ENCODE results near the gene AADAT. TPM values are rescaled to one million over a fixed set of nuclear protein-coding genes. Genes with fewer than 3 reads are reported as not detected.

AADAT gene
- total RNA-seq, 3 donors from 2014 or later (not counting 1 experiment from before 2014, with no cell fraction given): not detected

- no peaks in the 10 kb centered on the region for H3K4me1 ChIP-seq (ENCODE audit: control insufficient read depth, insufficient read depth, low read length)
- no peak overlapping the region for H3K4me3 ChIP-seq (ENCODE audit: low read length)
- H3K27ac ChIP-seq (ENCODE audit: low read length): no peak overlapping the region
- DNase-seq (no peak), ATAC-seq (no peak)
- no peaks in the 10 kb centered on the region for H3K36me3 Mint-ChIP-seq
- WGBS (ENCODE audit: insufficient coverage): 88% methylated on average over 7 of the region's 7 CpGs
- no peaks in the 10 kb centered on the region for H3K36me3 ChIP-seq (ENCODE audit: control insufficient read depth, insufficient read depth, low read length)
- H3K27ac Mint-ChIP-seq: no peak overlapping the region
- H3K4me3 Mint-ChIP-seq: no peak overlapping the region
- intact Hi-C loops (cut with micrococcal nuclease): no loop called here
- H3K9me3 Mint-ChIP-seq: no peaks in the 10 kb centered on the region
- no peaks in the 10 kb centered on the region for H3K27me3 ChIP-seq (ENCODE audit: control insufficient read depth, insufficient read depth, low read length)
- H3K4me1 Mint-ChIP-seq: no peaks in the 10 kb centered on the region
- H3K27me3 Mint-ChIP-seq (ENCODE audit: low read depth in 2 of 2): no peaks in the 10 kb centered on the region
- no peaks in the 10 kb centered on the region for H3K9me3 ChIP-seq (ENCODE audit: control insufficient read depth, insufficient read depth, low read length)
- TF ChIP-seq CTCF (IDR thresholded peaks at IDR 0.05): no peak
These were observed 51.5 kb downstream of the AADAT start for GRCh38 chr4:170038232-170038631.

- TF ChIP-seq CTCF (IDR thresholded peaks at IDR 0.05): no peak
- DNase-seq (no peak), ATAC-seq (no peak)
- Histone ChIP-seq H3K36me3 (ENCODE audit: control insufficient read depth, insufficient read depth, low read length) (no peaks in the 10 kb centered on the region), H3K4me1 (ENCODE audit: control insufficient read depth, insufficient read depth, low read length) (no peaks in the 10 kb centered on the region), H3K9me3 (ENCODE audit: control insufficient read depth, insufficient read depth, low read length) (no peaks in the 10 kb centered on the region), H3K27me3 (ENCODE audit: control insufficient read depth, insufficient read depth, low read length) (no peaks in the 10 kb centered on the region), H3K4me3 (ENCODE audit: low read length) (no peak overlapping the region), H3K27ac (ENCODE audit: low read length) (no peak overlapping the region)
- H3K27me3 Mint-ChIP-seq (ENCODE audit: low read depth in 2 of 2): no peaks in the 10 kb centered on the region
- no peaks in the 10 kb centered on the region for H3K4me1 Mint-ChIP-seq
- no peak overlapping the region for H3K27ac Mint-ChIP-seq
- 92% methylated on average over 1 of the region's 1 CpG for WGBS (ENCODE audit: insufficient coverage)
- no peaks in the 10 kb centered on the region for H3K9me3 Mint-ChIP-seq
- H3K36me3 Mint-ChIP-seq: no peaks in the 10 kb centered on the region
- intact Hi-C loops (cut with micrococcal nuclease): no loop called here
- no peak overlapping the region for H3K4me3 Mint-ChIP-seq
These were observed 52.3 kb downstream of the AADAT start for GRCh38 chr4:170037481-170037880.

- Mint-ChIP-seq H3K4me1 (no peaks in the 10 kb centered on the region), H3K36me3 (no peaks in the 10 kb centered on the region), H3K9me3 (no peaks in the 10 kb centered on the region), H3K27me3 (ENCODE audit: low read depth in 2 of 2) (peaks cover 3 to 4% of the 10 kb centered on the region in 2 donors), H3K4me3 (no peak overlapping the region), H3K27ac (no peak overlapping the region)
- no peak for ATAC-seq
- no peaks in the 10 kb centered on the region for H3K36me3 ChIP-seq (ENCODE audit: control insufficient read depth, insufficient read depth, low read length)
- DNase-seq: no peak
- TF ChIP-seq CTCF (IDR thresholded peaks at IDR 0.05): no peak
- no peaks in the 10 kb centered on the region for H3K27me3 ChIP-seq (ENCODE audit: control insufficient read depth, insufficient read depth, low read length)
- H3K27ac ChIP-seq (ENCODE audit: low read length): no peak overlapping the region
- WGBS (ENCODE audit: insufficient coverage): 100% methylated on average over 1 of the region's 3 CpGs
- no peak overlapping the region for H3K4me3 ChIP-seq (ENCODE audit: low read length)
- intact Hi-C loops (cut with micrococcal nuclease): no loop called here
- H3K4me1 ChIP-seq (ENCODE audit: control insufficient read depth, insufficient read depth, low read length): no peaks in the 10 kb centered on the region
- no peaks in the 10 kb centered on the region for H3K9me3 ChIP-seq (ENCODE audit: control insufficient read depth, insufficient read depth, low read length)
These were observed 53.9 kb downstream of the AADAT start for GRCh38 chr4:170035845-170036244.

- DNase-seq (no peak), ATAC-seq (no peak)
- no peaks in the 10 kb centered on the region for H3K9me3 ChIP-seq (ENCODE audit: control insufficient read depth, insufficient read depth, low read length)
- H3K4me3 Mint-ChIP-seq: no peak overlapping the region
- no peaks in the 10 kb centered on the region for H3K9me3 Mint-ChIP-seq
- no peaks in the 10 kb centered on the region for H3K27me3 ChIP-seq (ENCODE audit: control insufficient read depth, insufficient read depth, low read length)
- no peaks in the 10 kb centered on the region for H3K36me3 ChIP-seq (ENCODE audit: control insufficient read depth, insufficient read depth, low read length)
- TF ChIP-seq CTCF (IDR thresholded peaks at IDR 0.05): no peak
- no peak overlapping the region for H3K27ac ChIP-seq (ENCODE audit: low read length)
- H3K27ac Mint-ChIP-seq: no peak overlapping the region
- WGBS (ENCODE audit: insufficient coverage): 62% methylated on average over 1 of the region's 1 CpG
- no peak overlapping the region for H3K4me3 ChIP-seq (ENCODE audit: low read length)
- no peaks in the 10 kb centered on the region for H3K4me1 Mint-ChIP-seq
- intact Hi-C loops (cut with micrococcal nuclease): no loop called here
- H3K36me3 Mint-ChIP-seq: no peaks in the 10 kb centered on the region
- H3K27me3 Mint-ChIP-seq (ENCODE audit: low read depth in 2 of 2): peaks cover 4 to 7% of the 10 kb centered on the region in 2 donors
- no peaks in the 10 kb centered on the region for H3K4me1 ChIP-seq (ENCODE audit: control insufficient read depth, insufficient read depth, low read length)
These were observed 54.5 kb downstream of the AADAT start for GRCh38 chr4:170035231-170035630.
